Superior temporal gyrus (tissue), 1 donor: ENCODE measurements around the gene TAAR1.
"Not testable (repeated sequence)": the region's sequence is repeated elsewhere in the genome, so short reads cannot be mapped to it uniquely, and the experiment has no call there.

ENCODE experiments used
- DNase-seq: peaks from one replicate; pipeline ENCODE4 v3.0.0-alpha.2; 2016; ENCODE audit errors: extremely low spot score

TAAR1 gene

DNA sequence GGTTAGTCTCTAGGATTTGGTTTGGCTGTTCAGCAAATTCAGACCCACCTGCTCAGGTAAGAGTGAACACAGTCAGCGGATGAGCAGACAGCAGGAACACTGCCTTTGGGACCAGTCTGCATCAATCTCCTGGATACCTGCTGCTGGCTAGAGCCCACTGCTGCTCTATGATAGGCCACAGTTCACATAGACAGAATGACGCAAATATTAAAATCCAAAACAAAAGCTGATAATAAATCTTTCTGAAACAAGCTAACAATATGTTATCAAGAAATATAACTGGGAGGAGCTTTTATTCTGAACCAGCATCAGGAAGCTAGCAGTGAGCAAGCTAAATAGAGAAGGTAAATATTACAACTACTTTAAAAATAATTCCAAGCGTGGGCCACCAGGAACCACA is at the start of gene TAAR1:
TSS of gene TAAR1 (minus strand) at position 101 of the 400 bp plus-strand sequence. CDS start 13,179 bp downstream, outside the sequence.
- no peak for DNase-seq

- no peak for DNase-seq
Observed at GRCh38 chr6:132708771-132709170, 49.8 kb upstream of the TAAR1 start.

GRCh38 chr6:132708002-132708401 is 49.0 kb upstream of the TAAR1 start:
- no peak for DNase-seq

GRCh38 chr6:132706756-132707155 is 47.8 kb upstream of the TAAR1 start:
- DNase-seq = not testable (repeated sequence)

GRCh38 chr6:132703936-132704335 is 45.0 kb upstream of the TAAR1 start:
- DNase-seq = no peak

- DNase-seq = no peak
Observed at GRCh38 chr6:132698608-132699007, 39.6 kb upstream of the TAAR1 start.

- no peak for DNase-seq
Observed at GRCh38 chr6:132695773-132696172, 36.8 kb upstream of the TAAR1 start.

GRCh38 chr6:132693478-132693877 is 34.5 kb upstream of the TAAR1 start:
- DNase-seq = no peak

DNA sequence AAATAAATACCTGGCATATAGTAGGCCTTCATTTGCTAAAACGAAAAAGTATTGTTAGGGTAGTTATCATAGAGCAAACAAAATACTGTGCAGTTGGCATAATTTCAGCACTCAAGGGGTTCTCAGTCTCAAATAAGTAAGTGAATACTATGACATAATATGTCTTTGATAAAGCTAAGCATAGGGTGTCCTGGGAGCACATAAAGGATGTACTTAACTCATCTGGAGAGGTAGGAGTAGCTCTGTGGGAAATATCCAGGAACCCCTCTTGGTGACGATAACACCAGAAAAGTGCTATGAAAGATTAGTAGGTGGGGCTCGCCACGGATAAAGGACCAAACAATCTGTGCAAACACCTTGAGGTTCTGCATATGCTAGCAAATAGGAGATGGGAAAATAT is 31.7 kb upstream of the TAAR1 start:
- no peak for DNase-seq

GRCh38 chr6:132687306-132687705 is 28.3 kb upstream of the TAAR1 start:
- DNase-seq = no peak

DNA sequence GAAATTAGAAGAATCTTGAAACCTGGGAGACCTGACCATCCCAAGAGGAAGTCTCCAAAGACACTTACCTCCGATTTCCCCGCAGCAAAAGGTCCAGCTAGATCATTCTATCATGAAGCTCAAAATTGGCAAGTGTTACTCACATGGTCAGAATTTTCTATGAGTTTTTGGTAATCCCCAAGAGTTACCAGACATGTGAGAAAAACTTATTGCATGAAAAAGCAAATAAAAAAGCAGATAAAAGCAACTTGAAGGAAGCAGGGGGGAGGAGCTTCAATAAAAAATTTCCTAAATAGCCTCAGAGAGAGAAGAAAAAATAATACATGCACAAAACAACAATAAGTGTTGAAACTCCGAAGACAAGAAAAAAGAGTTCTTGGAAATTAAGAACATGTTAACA is 27.5 kb upstream of the TAAR1 start:
- no peak for DNase-seq

DNA sequence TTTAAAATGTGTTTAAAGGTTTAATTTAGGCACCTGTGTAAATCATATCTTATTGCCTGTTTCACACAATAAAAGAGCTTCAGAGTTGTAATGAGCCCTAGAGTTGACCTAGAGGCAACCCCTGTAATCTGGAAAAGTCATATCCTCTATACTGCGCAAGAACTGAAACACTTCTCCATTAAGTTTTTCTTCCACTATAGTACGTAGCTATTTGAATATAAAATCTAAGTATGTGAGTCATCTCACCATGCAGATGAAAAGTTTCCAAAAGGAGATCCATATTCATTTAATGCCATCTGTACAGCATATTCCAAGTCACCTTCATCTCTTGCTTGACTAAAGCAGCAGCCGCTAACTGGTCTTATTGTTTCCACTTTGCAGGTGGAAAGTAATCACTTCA is 26.0 kb upstream of the TAAR1 start:
- no peak for DNase-seq

- DNase-seq = no peak
Observed at GRCh38 chr6:132684272-132684671, 25.3 kb upstream of the TAAR1 start.

DNA sequence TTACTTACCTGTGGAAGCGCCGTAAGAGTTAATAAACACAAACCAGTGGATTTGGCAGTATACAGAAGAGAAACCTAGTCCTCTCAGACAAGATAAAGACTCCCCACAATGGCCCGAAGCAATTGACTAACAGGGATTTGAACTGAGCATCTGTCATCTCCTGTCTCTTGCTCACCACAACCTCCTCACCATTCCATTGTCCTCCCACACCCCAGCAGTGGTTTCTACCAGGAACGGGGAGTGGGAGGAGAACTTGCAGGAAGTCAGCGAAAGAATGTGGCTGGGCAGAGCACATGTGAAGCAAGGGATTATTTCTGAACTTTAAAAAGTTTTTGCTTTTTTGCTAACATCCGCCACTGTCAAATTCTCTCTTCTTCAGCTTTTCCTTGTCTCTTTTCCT is 24.6 kb upstream of the TAAR1 start:
- DNase-seq = no peak

- not testable (repeated sequence) for DNase-seq
Observed at GRCh38 chr6:132679094-132679493, 20.1 kb upstream of the TAAR1 start.

DNA sequence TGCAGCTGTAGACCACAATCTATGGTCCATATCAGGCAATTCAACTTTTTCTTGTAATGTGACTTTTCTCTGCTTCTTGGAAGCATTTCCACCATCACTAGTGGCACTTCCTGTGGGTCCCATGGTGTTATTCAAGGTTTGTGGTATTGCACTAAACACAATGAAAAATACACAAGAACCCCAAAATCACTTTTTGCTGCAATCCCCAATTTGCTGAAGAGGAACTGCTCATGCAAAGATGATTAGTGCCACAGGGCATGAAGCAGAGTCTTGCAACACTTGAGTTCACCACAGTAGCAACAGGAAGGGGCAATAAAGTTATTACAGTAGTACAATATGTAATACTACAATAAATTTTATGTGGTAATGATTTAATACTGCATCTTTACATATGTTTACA is 16.8 kb upstream of the TAAR1 start:
- no peak for DNase-seq

- no peak for DNase-seq
Observed at GRCh38 chr6:132675002-132675401, 16.0 kb upstream of the TAAR1 start.

DNA sequence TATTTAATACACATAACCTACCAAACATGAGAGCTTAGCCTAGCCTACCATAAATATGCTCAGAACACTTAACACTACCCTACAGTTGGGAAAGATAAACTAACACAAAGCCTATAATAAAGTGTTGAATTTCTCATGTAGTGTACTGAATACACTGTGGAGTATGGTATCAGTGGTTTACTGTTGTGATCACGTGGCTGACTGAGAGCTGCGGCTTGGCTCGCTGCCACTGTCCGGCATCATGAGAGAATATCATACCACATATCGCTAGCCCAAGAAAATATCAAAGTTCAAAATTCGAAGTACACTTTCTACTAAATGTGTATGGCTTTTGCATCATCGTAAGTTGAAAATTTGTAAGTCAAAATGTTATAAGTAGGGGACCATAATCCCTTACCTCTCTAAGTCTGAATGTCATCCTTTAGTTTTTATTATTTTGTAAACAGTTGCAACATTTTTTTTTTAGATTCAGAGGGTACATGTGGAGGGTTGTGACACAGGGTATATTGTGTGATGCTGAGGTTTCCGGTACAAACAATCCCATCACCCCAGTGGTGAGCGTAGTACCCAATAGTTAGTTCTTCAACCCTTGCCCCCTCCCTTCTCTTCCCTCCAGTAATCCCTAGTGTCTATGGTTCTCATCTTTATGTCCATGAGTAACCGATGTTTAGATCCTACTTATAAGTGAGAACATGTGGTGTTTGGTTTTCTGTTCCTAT is 14.6 kb upstream of the TAAR1 start:
- no peak for DNase-seq

- DNase-seq = no peak
Observed at GRCh38 chr6:132671295-132671694, 12.3 kb upstream of the TAAR1 start.

- DNase-seq = peak; percentile 73
Observed at GRCh38 chr6:132669690-132670291, 10.8 kb upstream of the TAAR1 start.

DNA sequence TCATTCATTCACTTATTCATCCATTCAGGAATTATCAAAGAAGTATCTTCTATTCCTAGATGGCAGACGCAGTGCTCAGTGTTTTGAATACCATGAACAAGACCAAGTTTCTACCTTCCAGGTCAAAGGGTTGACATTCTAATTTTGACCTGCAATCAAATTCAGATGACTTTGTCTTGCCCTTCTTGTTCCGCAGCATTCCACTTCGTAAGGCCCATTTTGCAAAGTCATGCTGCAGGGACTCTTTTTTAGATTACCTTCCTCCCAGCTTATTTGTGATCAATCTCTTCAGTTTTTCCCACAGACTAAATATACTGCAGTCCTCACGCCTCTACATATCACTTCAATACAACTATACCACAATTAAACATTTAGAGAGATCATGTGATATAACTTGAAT is 7.1 kb upstream of the TAAR1 start:
- no peak for DNase-seq

DNA sequence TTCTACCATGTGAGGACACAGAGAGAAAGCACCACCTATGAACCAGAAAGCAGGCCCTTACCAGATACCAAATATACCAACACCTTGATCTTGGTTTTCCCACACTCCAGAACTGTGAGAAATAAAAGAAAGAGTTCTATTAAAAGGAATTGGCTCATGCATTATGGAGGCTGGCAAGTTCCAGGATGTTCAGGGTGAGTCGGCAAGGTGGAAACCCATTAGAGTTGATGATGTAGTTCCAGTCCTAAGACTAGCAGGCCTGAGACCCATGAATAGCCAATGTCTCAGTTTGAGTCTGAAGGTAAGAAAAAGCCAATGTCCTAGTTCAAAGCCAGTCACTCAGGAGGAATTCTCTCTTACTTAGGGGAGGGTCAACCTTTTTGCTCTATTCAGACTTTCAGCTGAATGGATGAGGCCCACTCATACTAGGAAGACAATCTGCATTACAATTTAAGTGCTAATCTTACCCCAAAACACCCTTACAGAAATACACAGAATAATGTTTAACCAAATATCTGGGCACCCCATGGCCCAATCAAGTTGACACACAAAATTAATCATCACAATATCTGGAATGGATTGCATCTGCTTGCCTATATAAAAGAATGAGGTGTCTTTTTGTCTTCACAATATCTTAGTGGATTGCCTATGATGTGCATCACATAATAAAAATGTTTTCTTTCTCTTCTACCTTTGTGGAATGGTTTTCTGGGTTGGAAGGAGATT is 5.5 kb upstream of the TAAR1 start:
- no peak for DNase-seq

- no peak for DNase-seq
Observed at GRCh38 chr6:132663661-132664060, 4.7 kb upstream of the TAAR1 start.
